ENCODE measurements around the gene S100A16.
A peak's percentile ranks its signal among the peaks of the same experiment; 100 is the strongest.
"Not testable (repeated sequence)": the region's sequence is repeated elsewhere in the genome, so short reads cannot be mapped to it uniquely, and the experiment has no call there.

The S100A16 gene

GRCh38 chr1:153643100-153643499, 30.2 kb upstream of the S100A16 start:
- no peaks in the 10 kb centered on the region for H3K9me3 ChIP-seq
- peaks cover 77 to 89% (median 81%) of the 10 kb centered on the region in 3 donors for H3K36me3 ChIP-seq
- peak overlapping the region; percentile 10 to 32 for H3K27ac ChIP-seq
- no peak for TF ChIP-seq CTCF (IDR thresholded peaks at IDR 0.05)
- H3K27me3 ChIP-seq = no peaks in the 10 kb centered on the region
- H3K4me1 ChIP-seq = peaks cover 0 to 24% (median 4%) of the 10 kb centered on the region in 4 donors
- intact Hi-C loops (cut with DNase I; ENCODE audit: low total_unique reads) = no loop called here
- H3K4me3 ChIP-seq = no peak overlapping the region
- DNase-seq = peak in 1 of 2 donors; percentile 54

- H3K27ac ChIP-seq = no peak overlapping the region
- no peak for TF ChIP-seq CTCF (IDR thresholded peaks at IDR 0.05)
- no peaks in the 10 kb centered on the region for H3K9me3 ChIP-seq
- peak in 1 of 2 donors; percentile 51 for DNase-seq
- peaks cover 87 to 99% (median 91%) of the 10 kb centered on the region in 3 donors for H3K36me3 ChIP-seq
- H3K27me3 ChIP-seq = no peaks in the 10 kb centered on the region
- intact Hi-C loops (cut with DNase I; ENCODE audit: low total_unique reads) = no loop called here
- peaks cover 0 to 32% (median 8%) of the 10 kb centered on the region in 4 donors for H3K4me1 ChIP-seq
- no peak overlapping the region for H3K4me3 ChIP-seq
Observed at GRCh38 chr1:153642161-153642560, 29.2 kb upstream of the S100A16 start.

- H3K4me3 ChIP-seq = no peak overlapping the region
- H3K4me1 ChIP-seq = peaks cover 0 to 45% (median 16%) of the 10 kb centered on the region in 4 donors
- H3K27ac ChIP-seq = no peak overlapping the region
- intact Hi-C loops (cut with DNase I; ENCODE audit: low total_unique reads) = no loop called here
- H3K9me3 ChIP-seq = no peaks in the 10 kb centered on the region
- DNase-seq = no peak
- peaks cover 90 to 99% (median 96%) of the 10 kb centered on the region in 3 donors for H3K36me3 ChIP-seq
- H3K27me3 ChIP-seq = no peaks in the 10 kb centered on the region
- no peak for TF ChIP-seq CTCF (IDR thresholded peaks at IDR 0.05)
Observed at GRCh38 chr1:153640861-153641260, 27.9 kb upstream of the S100A16 start.

GRCh38 chr1:153640213-153640612, 27.3 kb upstream of the S100A16 start:
- H3K27ac ChIP-seq; H3K27me3 ChIP-seq; H3K4me3 ChIP-seq; intact Hi-C loops (cut with DNase I; ENCODE audit: low total_unique reads); H3K9me3 ChIP-seq: not testable (repeated sequence)
- Histone ChIP-seq H3K4me1 (peaks cover 0 to 52% (median 22%) of the 10 kb centered on the region in 4 donors), H3K36me3 (peaks cover 84 to 92% (median 89%) of the 10 kb centered on the region in 3 donors)
- peak in 1 of 2 donors; percentile 25 for DNase-seq

- DNase-seq = peak in 1 of 2 donors; percentile 44
- no peaks in the 10 kb centered on the region for H3K9me3 ChIP-seq
- no peak overlapping the region for H3K27ac ChIP-seq
- H3K36me3 ChIP-seq = peaks cover 77 to 83% (median 81%) of the 10 kb centered on the region in 3 donors
- H3K4me1 ChIP-seq = peaks cover 0 to 56% (median 26%) of the 10 kb centered on the region in 4 donors
- H3K4me3 ChIP-seq = no peak overlapping the region
- no peak for TF ChIP-seq CTCF (IDR thresholded peaks at IDR 0.05)
- no peaks in the 10 kb centered on the region for H3K27me3 ChIP-seq
- intact Hi-C loops (cut with DNase I; ENCODE audit: low total_unique reads) = no loop called here
Observed at GRCh38 chr1:153639280-153639679, 26.3 kb upstream of the S100A16 start.

GRCh38 chr1:153638261-153638660, 25.3 kb upstream of the S100A16 start:
- DNase-seq = peak in 1 of 2 donors; percentile 12
- Histone ChIP-seq H3K9me3 (no peaks in the 10 kb centered on the region), H3K36me3 (peaks cover 70 to 73% (median 71%) of the 10 kb centered on the region in 3 donors), H3K27ac (peak overlapping the region in 1 of 2 donors; percentile 98), H3K4me3 (no peak overlapping the region), H3K4me1 (peaks cover 0 to 49% (median 25%) of the 10 kb centered on the region in 4 donors), H3K27me3 (no peaks in the 10 kb centered on the region)
- TF ChIP-seq CTCF (IDR thresholded peaks at IDR 0.05) = no peak
- intact Hi-C loops (cut with DNase I; ENCODE audit: low total_unique reads) = no loop called here
